ENCODE data around the gene CPLANE2.

Gene CPLANE2

DNA sequence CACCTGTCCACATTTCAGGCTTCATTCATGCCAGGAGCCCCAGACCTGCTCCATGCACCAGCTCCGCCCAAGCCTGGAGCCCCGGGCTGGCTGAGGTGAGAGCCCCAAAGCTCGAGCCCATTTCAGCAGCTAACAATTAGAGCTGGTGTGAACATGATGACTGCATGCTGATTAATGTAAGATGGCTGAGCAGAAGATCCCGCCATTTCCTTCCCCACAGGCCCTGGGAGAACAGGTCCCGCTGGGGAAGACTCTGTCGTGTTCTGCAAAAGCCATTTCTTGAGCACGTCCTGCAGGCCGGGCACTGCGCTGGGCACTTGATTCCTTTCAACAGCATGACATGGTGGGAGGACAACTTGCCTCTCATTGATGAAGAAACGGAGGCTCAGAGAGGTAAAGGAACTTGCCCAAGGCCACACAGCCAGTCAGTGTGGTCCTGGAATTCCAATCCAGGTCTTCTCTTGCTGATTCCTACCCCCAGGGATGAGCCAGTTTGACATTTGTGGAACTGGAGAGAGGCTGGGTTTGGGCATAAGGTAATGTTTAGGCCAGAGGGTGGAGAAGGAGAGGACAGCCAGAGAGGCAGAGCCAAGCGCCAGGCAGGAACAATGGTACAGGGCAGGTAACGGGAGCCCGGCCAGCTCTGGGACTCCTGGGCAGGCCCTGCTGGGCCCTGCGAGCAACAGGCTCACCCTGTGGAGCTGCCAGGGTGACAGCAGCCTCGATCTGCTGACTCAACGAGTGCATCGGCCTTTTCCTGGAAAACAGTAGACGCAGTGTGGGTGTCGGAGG lies 53.0 kb downstream of the CPLANE2 start:
- Mint-ChIP-seq H3K4me1 (peaks cover 5% of the 10 kb centered on the region), H3K4me3 (no peak overlapping the region), H3K27ac (no peak overlapping the region), H3K9me3 (no peaks in the 10 kb centered on the region), H3K27me3 (peaks cover 17% of the 10 kb centered on the region), H3K36me3 (no peaks in the 10 kb centered on the region)
- peak; percentile 17 for ATAC-seq

DNA sequence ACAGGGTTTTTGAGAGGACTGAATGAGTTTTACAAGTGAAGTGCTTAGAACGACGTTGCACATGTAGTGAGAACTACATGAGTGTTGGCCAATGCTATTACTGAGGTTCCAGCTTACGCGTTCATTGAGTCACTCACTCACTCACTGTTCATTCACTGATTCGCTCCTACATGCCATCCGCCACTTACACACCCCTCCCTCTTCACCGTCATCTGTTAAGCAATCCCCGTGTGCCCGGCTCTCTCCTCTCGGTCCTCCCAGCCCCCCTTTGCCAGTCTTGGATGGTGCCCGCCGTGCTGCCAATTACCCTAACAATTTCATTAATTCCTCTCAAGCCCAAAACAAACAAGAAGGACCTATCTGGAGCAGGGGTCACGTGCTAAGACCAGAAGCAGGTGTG lies 53.8 kb downstream of the CPLANE2 start:
- peaks cover 5% of the 10 kb centered on the region for H3K4me1 Mint-ChIP-seq

DNA sequence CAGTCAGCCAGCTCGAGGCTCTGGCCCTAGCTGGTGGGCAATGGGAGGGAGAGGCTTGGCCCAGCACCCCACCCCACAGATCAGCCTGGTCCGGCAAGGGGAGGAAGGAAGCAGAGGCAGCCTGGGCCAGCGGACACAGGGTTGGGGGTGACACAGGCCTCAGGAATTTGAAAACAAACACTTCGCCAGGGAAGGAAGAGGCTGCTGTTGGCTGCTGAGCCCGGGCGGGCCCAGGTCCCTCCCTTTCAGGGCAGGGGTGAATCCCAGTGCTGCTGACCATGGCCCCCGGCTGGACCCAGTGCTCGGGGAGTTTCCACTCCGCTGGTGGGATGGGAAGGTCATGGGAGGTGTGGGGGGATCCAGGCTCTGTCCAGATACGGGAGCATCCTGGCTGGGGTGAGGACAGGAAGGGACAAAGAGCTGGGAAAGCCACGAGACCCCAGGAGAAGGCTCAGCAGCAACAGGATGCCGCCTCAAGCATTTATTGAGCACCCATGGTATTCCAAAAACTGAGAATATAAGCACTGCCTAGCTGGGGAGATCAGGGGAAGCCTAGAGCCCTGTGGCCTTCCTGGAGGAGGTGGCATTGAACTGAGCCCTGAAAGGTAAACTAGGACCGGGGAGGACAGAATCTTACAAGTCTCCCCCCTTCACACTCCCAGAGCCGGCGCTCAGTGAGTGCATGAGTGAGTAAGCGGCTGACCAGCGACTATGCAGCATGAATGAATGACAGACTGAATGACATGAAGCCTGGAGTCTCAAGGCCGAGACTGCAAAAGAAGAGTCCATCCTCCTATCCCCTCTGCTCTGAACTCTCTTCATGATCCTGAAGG lies 54.9 kb downstream of the CPLANE2 start:
- peaks cover 29% of the 10 kb centered on the region for H3K27me3 Mint-ChIP-seq
- no peak overlapping the region for H3K4me3 Mint-ChIP-seq
- no peaks in the 10 kb centered on the region for H3K4me1 Mint-ChIP-seq
- H3K27ac Mint-ChIP-seq: no peak overlapping the region
- no peak for ATAC-seq
- H3K36me3 Mint-ChIP-seq: no peaks in the 10 kb centered on the region
- no peaks in the 10 kb centered on the region for H3K9me3 Mint-ChIP-seq

More for the DNA sequence above, 53.8 kb downstream of the CPLANE2 start:
- Mint-ChIP-seq H3K4me3 (no peak overlapping the region), H3K9me3 (no peaks in the 10 kb centered on the region), H3K27ac (no peak overlapping the region), H3K27me3 (peaks cover 19% of the 10 kb centered on the region), H3K36me3 (no peaks in the 10 kb centered on the region)
- no peak for ATAC-seq

All from stimulated activated memory B cell treated with anti-CD40 and anti-IgM and Interleukin-4, amounts not matched to agents 10 μg/mL and 1 μg/mL and 100 μg/mL, for 72 hours (primary cell).